A673 (cell line): ENCODE results near the gene IL1RAPL2. TPM values are rescaled to one million over a fixed set of nuclear protein-coding genes. Genes with fewer than 3 reads are reported as not detected.

Experiments used
- BruUV-seq: library from RNA; stranded (reverse); fragments of 400-500 nt; replicated peaks from 2 replicates; lab custom pipeline; 2021; lab: Mats Ljungman, UMichigan
- CTCF ChIA-PET: fragments of 300-600 bp; sonication (Branson Sonifier 250); formaldehyde crosslinking; loops from one replicate; lab custom pipeline; 2022; ENCODE audit warnings: antibody characterized with exemption; lab: Charles Lee
- POLR2A ChIA-PET: fragments of 300-600 bp; sonication (Branson Sonifier 250); formaldehyde crosslinking; loops from one replicate; lab custom pipeline; 2022; ENCODE audit warnings: antibody characterized with exemption; ENCODE audit not compliant: low non-redundant PET; lab: Charles Lee
- DNase-seq: peaks from one replicate; pipeline ENCODE4 v3.0.0-alpha.2; 2015; ENCODE audit warnings: low spot score
- H3K27ac ChIP-seq: fragments of 200-600 bp; sonication (generic); 2 replicates; pipeline ENCODE4 v1.5.1; 2016; ENCODE audit warnings: mixed run types, low read depth, mild to moderate bottlenecking, mixed read lengths, antibody characterized with exemption, low read length; ENCODE audit not compliant: poor library complexity, severe bottlenecking
- H3K27me3 ChIP-seq: fragments of 200-600 bp; sonication (generic); replicated peaks from 2 replicates; pipeline ENCODE4 v1.6.1; 2017; ENCODE audit warnings: mixed run types, low read depth, mild to moderate bottlenecking, mixed read lengths, antibody characterized with exemption, low read length; ENCODE audit not compliant: insufficient read depth, poor library complexity
- H3K36me3 ChIP-seq: fragments of 200-600 bp; sonication (generic); 2 replicates; pipeline ENCODE4 v1.6.1; 2016; ENCODE audit warnings: mixed run types, mild to moderate bottlenecking, mixed read lengths, antibody characterized with exemption, low read length; ENCODE audit not compliant: insufficient read depth, poor library complexity, severe bottlenecking
- H3K4me1 ChIP-seq: fragments of 200-600 bp; sonication (generic); 2 replicates; pipeline ENCODE4 v1.6.1; 2017; ENCODE audit warnings: mixed run types, mild to moderate bottlenecking, mixed read lengths, antibody characterized with exemption, low read length; ENCODE audit not compliant: insufficient read depth, poor library complexity, severe bottlenecking
- H3K4me3 ChIP-seq: fragments of 200-600 bp; sonication (generic); 2 replicates; pipeline ENCODE4 v1.5.1; 2016; ENCODE audit warnings: low read depth, mixed run types, mild to moderate bottlenecking, mixed read lengths, low read length; ENCODE audit not compliant: poor library complexity, severe bottlenecking
- H3K9me3 ChIP-seq: fragments of 200-600 bp; sonication (generic); 2 replicates; pipeline ENCODE4 v1.6.1; 2016; ENCODE audit warnings: mixed run types, low read depth, mild to moderate bottlenecking, mixed read lengths, antibody characterized with exemption, low read length; ENCODE audit not compliant: poor library complexity, severe bottlenecking
- EZH2 ChIP-seq: fragments of 200-600 bp; sonication (generic); IDR thresholded peaks from 2 replicates; pipeline ENCODE4 v1.6.1; 2017; ENCODE audit warnings: borderline replicate concordance, low read depth, mild to moderate bottlenecking, mixed read lengths, antibody characterized with exemption, low read length; ENCODE audit not compliant: poor library complexity, severe bottlenecking
- intact Hi-C: fragments of 100-400 bp; cut with micrococcal nuclease; formaldehyde crosslinking; loops from one replicate; pipeline ENCODE4 v1.10.0; 2022; ENCODE audit not compliant: unreplicated experiment
- total RNA-seq: library from RNA; stranded (reverse); gene quantifications from 2 replicates; pipeline ENCODE4 v1.2.3, GENCODE V29; 2021
- TF ChIP-seq, protein P1 (sequence below): fragments of 300-800, 200-600 bp; sonication (generic); conservative IDR thresholded peaks from 2 replicates; pipeline ENCODE4 v1.5.1; 2017; ENCODE audit warnings: low read depth, mild to moderate bottlenecking, antibody characterized with exemption, low read length, moderate library complexity, mixed read lengths

Gene IL1RAPL2
- total RNA-seq, 1 experiment from 2014 or later: not detected

DNA sequence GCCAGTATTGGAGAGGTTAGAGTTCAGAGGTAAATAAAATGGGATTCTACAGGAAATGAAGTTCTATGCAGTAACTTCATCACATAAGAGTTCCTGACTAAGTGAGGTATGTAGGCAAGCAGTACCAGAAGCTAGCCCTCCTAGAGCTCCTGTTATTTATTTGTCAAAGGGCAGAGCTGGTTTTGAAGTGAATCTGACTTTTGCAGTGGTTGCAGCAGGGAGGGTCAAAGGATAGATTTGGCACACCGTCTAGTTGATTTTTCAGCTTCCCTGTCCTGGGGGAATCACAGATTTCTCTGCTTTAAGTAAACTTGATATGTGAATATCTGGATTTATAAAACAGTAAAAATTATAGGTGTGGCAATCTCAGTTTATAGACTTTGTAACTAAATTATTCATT is 130.7 kb downstream of the IL1RAPL2 start:
- no peaks in the 10 kb centered on the region for H3K27me3 ChIP-seq
- POLR2A ChIA-PET: no interaction called here
- no peaks in the 10 kb centered on the region for H3K4me1 ChIP-seq
- TF ChIP-seq, protein P1, sequence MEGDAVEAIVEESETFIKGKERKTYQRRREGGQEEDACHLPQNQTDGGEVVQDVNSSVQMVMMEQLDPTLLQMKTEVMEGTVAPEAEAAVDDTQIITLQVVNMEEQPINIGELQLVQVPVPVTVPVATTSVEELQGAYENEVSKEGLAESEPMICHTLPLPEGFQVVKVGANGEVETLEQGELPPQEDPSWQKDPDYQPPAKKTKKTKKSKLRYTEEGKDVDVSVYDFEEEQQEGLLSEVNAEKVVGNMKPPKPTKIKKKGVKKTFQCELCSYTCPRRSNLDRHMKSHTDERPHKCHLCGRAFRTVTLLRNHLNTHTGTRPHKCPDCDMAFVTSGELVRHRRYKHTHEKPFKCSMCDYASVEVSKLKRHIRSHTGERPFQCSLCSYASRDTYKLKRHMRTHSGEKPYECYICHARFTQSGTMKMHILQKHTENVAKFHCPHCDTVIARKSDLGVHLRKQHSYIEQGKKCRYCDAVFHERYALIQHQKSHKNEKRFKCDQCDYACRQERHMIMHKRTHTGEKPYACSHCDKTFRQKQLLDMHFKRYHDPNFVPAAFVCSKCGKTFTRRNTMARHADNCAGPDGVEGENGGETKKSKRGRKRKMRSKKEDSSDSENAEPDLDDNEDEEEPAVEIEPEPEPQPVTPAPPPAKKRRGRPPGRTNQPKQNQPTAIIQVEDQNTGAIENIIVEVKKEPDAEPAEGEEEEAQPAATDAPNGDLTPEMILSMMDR: no peak
- no peak for TF ChIP-seq EZH2
- no peaks in the 10 kb centered on the region for H3K36me3 ChIP-seq
- no peaks in the 10 kb centered on the region for H3K9me3 ChIP-seq
- CTCF ChIA-PET: no interaction called here
- no peak overlapping the region for H3K27ac ChIP-seq
- DNase-seq: no peak
- intact Hi-C loops: no loop called here
- BruUV-seq: no TSS peak
- H3K4me3 ChIP-seq: no peak overlapping the region

DNA sequence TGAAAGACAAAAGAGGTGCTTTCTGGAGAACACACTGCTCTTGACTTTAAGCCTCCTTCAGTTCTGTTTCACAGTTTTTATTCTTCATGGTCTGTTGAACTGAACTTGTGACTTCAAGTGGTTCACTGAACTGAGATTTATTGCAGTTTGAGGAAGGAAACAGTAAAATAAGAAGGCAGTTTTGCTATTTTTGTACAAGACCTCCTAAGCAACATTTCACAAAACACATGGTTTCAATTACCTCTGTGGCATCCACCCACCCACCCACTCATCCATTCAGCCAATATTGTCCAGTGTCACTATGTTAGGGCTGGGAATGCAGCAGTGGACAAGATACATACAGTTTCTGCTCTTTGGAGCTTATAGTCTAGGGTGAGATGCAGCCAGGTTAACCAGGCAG is 131.3 kb downstream of the IL1RAPL2 start:
- Histone ChIP-seq H3K27me3 (no peaks in the 10 kb centered on the region), H3K4me1 (no peaks in the 10 kb centered on the region), H3K36me3 (no peaks in the 10 kb centered on the region), H3K27ac (no peak overlapping the region), H3K9me3 (no peaks in the 10 kb centered on the region), H3K4me3 (no peak overlapping the region)
- POLR2A ChIA-PET: no interaction called here
- no TSS peak for BruUV-seq
- CTCF ChIA-PET: no interaction called here
- intact Hi-C loops: no loop called here
- no peak for DNase-seq
- TF ChIP-seq, protein P1: no peak
- no peak for TF ChIP-seq EZH2

DNA sequence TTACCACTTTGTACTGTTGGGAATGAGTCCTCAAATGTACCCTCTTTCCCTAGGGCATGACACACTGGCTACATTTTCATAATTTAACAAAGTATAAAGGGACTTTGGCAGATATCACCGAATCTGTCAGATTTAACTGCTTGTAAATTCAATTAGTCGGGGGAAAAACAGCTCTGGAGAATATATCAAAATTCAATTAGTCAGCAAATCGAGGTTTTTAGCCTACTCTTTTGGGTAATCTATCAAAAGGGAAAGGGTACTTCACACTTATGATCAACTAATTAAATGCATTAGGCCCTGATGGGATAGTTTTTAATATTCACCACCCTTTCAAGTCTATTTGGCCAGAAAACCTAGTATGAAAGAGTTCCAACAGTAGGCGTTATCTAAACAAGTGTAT is 141.0 kb downstream of the IL1RAPL2 start:
- Histone ChIP-seq H3K9me3 (no peaks in the 10 kb centered on the region), H3K27me3 (peaks cover 6% of the 10 kb centered on the region), H3K36me3 (no peaks in the 10 kb centered on the region), H3K4me1 (no peaks in the 10 kb centered on the region), H3K4me3 (no peak overlapping the region), H3K27ac (no peak overlapping the region)
- CTCF ChIA-PET: no interaction called here
- TF ChIP-seq, protein P1: no peak
- TF ChIP-seq EZH2: no peak
- DNase-seq: no peak
- no TSS peak for BruUV-seq
- intact Hi-C loops: no loop called here
- POLR2A ChIA-PET: no interaction called here
